HG03571 (cell line): ENCODE measurements around the gene LPAR2.
"Not testable (repeated sequence)": the region's sequence is repeated elsewhere in the genome, so short reads cannot be mapped to it uniquely, and the experiment has no call there.

Experiments
- ATAC-seq: cut with Tn5 transposase; IDR thresholded peaks from one replicate; pipeline ENCODE4 v1.9.1; 2021; ENCODE audit not compliant: unreplicated experiment

The LPAR2 gene

GRCh38 chr19:19633711-19634515, 5.9 kb upstream of the LPAR2 start:
- ATAC-seq: no peak

- ATAC-seq: no peak
These were observed 4.6 kb upstream of the LPAR2 start for GRCh38 chr19:19632661-19633060.

GRCh38 chr19:19631346-19631745, 3.3 kb upstream of the LPAR2 start:
- no peak for ATAC-seq

GRCh38 chr19:19630426-19630825, 2.4 kb upstream of the LPAR2 start:
- ATAC-seq: no peak

- no peak for ATAC-seq
These were observed 2.0 kb upstream of the LPAR2 start for GRCh38 chr19:19630062-19630414.

GRCh38 chr19:19628501-19629134, 598 bp upstream of the LPAR2 start:
- ATAC-seq: no peak

GRCh38 chr19:19626516-19627472, 1.2 kb downstream of the LPAR2 start:
- ATAC-seq: no peak

GRCh38 chr19:19624032-19624570, 3.9 kb downstream of the LPAR2 start:
- no peak for ATAC-seq

- ATAC-seq: no peak
These were observed 4.6 kb downstream of the LPAR2 start for GRCh38 chr19:19623383-19623782.

GRCh38 chr19:19619849-19620210, 8.2 kb downstream of the LPAR2 start:
- no peak for ATAC-seq

- ATAC-seq: no peak
These were observed 8.7 kb downstream of the LPAR2 start for GRCh38 chr19:19619181-19619848.

GRCh38 chr19:19618219-19619051, 9.6 kb downstream of the LPAR2 start, which contains the start of gene PBX4:
Gene PBX4, minus strand, starts transcription at chr19:19618687. Its CDS starts 58 bp downstream, at chr19:19618629.
- ATAC-seq: peak; percentile 94

- ATAC-seq: no peak
These were observed 12.9 kb downstream of the LPAR2 start for GRCh38 chr19:19615086-19615485.

GRCh38 chr19:19613506-19613905, 14.5 kb downstream of the LPAR2 start:
- no peak for ATAC-seq

- ATAC-seq: no peak
These were observed 17.4 kb downstream of the LPAR2 start for GRCh38 chr19:19610376-19611202.

- not testable (repeated sequence) for ATAC-seq
These were observed 21.3 kb downstream of the LPAR2 start for GRCh38 chr19:19606686-19607085.

- no peak for ATAC-seq
These were observed 22.0 kb downstream of the LPAR2 start for GRCh38 chr19:19606021-19606420.

- no peak for ATAC-seq
These were observed 25.2 kb downstream of the LPAR2 start for GRCh38 chr19:19602713-19603324.
